GM23338 (cell line): ENCODE measurements around the gene HERC5. TPM values are rescaled to one million over a fixed set of nuclear protein-coding genes. Genes with fewer than 3 reads are reported as not detected.

Experiments
- ATAC-seq: fragments of 200-7000 bp; cut with Tn5 transposase; 3 replicates; pipeline ENCODE4 v1.9.1; 2020
- DNase-seq: peaks from one replicate; pipeline ENCODE4 v3.0.0-alpha.2; 2015; ENCODE audit warnings: low spot score
- H2AFZ ChIP-seq: fragments of 200-600 bp; sonication (generic); 2 replicates; pipeline ENCODE4 v1.8.0; 2016; ENCODE audit warnings: antibody characterized with exemption, mild to moderate bottlenecking, moderate library complexity
- H3F3A ChIP-seq: fragments of 200-600 bp; sonication (generic); replicated peaks from 2 replicates; pipeline ENCODE4 v1.8.0; 2017; ENCODE audit warnings: antibody characterized with exemption, mixed run types, low read depth
- H3K27ac ChIP-seq: fragments of 200-600 bp; sonication (generic); 2 replicates; pipeline ENCODE4 v1.6.1; 2016; ENCODE audit warnings: low read depth
- H3K27me3 ChIP-seq: fragments of 200-600 bp; sonication (generic); 2 replicates; pipeline ENCODE4 v1.8.0; 2016; ENCODE audit warnings: mild to moderate bottlenecking, mixed run types, moderate library complexity; ENCODE audit not compliant: insufficient read depth
- H3K36me3 ChIP-seq: fragments of 200-600 bp; sonication (generic); 2 replicates; pipeline ENCODE4 v1.8.0; 2016; ENCODE audit warnings: mild to moderate bottlenecking; ENCODE audit not compliant: insufficient read depth
- H3K4me1 ChIP-seq: fragments of 200-600 bp; sonication (generic); 2 replicates; pipeline ENCODE4 v1.8.0; 2016; ENCODE audit warnings: mild to moderate bottlenecking, moderate library complexity; ENCODE audit not compliant: insufficient read depth
- H3K4me2 ChIP-seq: fragments of 200-600 bp; sonication (generic); 2 replicates; pipeline ENCODE4 v1.7.1; 2017; ENCODE audit warnings: mixed run types
- H3K4me3 ChIP-seq: fragments of 200-600 bp; sonication (generic); 2 replicates; pipeline ENCODE4 v1.6.1; 2016; ENCODE audit warnings: mixed run types
- H3K79me2 ChIP-seq: fragments of 200-600 bp; sonication (generic); replicated peaks from 2 replicates; pipeline ENCODE4 v1.8.0; 2017; ENCODE audit warnings: mild to moderate bottlenecking; ENCODE audit not compliant: insufficient read depth
- H3K9me2 ChIP-seq: fragments of 200-600 bp; sonication (generic); 2 replicates; pipeline ENCODE4 v1.8.0; 2017; ENCODE audit not compliant: insufficient read depth
- H4K20me1 ChIP-seq: fragments of 200-600 bp; sonication (generic); replicated peaks from 2 replicates; pipeline ENCODE4 v1.8.0; 2017; ENCODE audit warnings: mild to moderate bottlenecking; ENCODE audit not compliant: insufficient read depth
- H3K27ac Mint-ChIP-seq: 2 replicates; pipeline ENCODE4 v1.8.0; 2020; ENCODE audit warnings: inconsistent platforms, mild to moderate bottlenecking, moderate library complexity, mixed read lengths
- H3K27me3 Mint-ChIP-seq: 3 replicates; pipeline ENCODE4 v1.8.0; 2022; ENCODE audit warnings: low read depth, mild to moderate bottlenecking, moderate library complexity, mixed read lengths, inconsistent platforms; ENCODE audit not compliant: insufficient read depth, poor library complexity
- H3K36me3 Mint-ChIP-seq: 3 replicates; pipeline ENCODE4 v1.8.0; 2021; ENCODE audit warnings: low read depth, mild to moderate bottlenecking, inconsistent platforms, moderate library complexity, mixed read lengths
- H3K4me1 Mint-ChIP-seq: 3 replicates; pipeline ENCODE4 v1.8.0; 2020; ENCODE audit warnings: mild to moderate bottlenecking, inconsistent platforms, mixed read lengths
- H3K4me3 Mint-ChIP-seq: 3 replicates; pipeline ENCODE4 v1.8.0; 2021; ENCODE audit warnings: moderate library complexity, mild to moderate bottlenecking, inconsistent platforms, mixed read lengths
- H3K9me3 Mint-ChIP-seq: 3 replicates; pipeline ENCODE4 v1.8.0; 2020; ENCODE audit warnings: moderate library complexity, mild to moderate bottlenecking, inconsistent platforms, mixed read lengths
- ETS1 ChIP-seq: IDR thresholded peaks from 2 replicates; pipeline ENCODE4 v1.6.1; 2016; ENCODE audit warnings: antibody characterized with exemption
- EZH2 ChIP-seq: fragments of 200-600 bp; sonication (generic); IDR thresholded peaks from one replicate; pipeline ENCODE4 v1.8.0; 2017; ENCODE audit warnings: antibody characterized with exemption, mild to moderate bottlenecking, low read depth; ENCODE audit not compliant: unreplicated experiment
- EZH2phosphoT487 ChIP-seq: fragments of 200-600 bp; sonication (generic); IDR thresholded peaks from one replicate; pipeline ENCODE4 v1.8.1; 2018; ENCODE audit warnings: antibody characterized with exemption; ENCODE audit not compliant: unreplicated experiment
- JUNB ChIP-seq: IDR thresholded peaks from one replicate; pipeline ENCODE4 v1.6.1; 2016; ENCODE audit warnings: antibody characterized with exemption; ENCODE audit not compliant: unreplicated experiment
- NANOG ChIP-seq: IDR thresholded peaks from 2 replicates; pipeline ENCODE4 v1.6.1; 2016; ENCODE audit warnings: antibody characterized with exemption, borderline replicate concordance
- POLR2AphosphoS5 ChIP-seq: IDR thresholded peaks from 2 replicates; pipeline ENCODE4 v1.6.1; 2016; ENCODE audit warnings: antibody characterized with exemption, low read depth
- STAT1 ChIP-seq: IDR thresholded peaks from one replicate; pipeline ENCODE4 v1.6.1; 2016; ENCODE audit warnings: antibody characterized with exemption; ENCODE audit not compliant: unreplicated experiment
- ZNF114 ChIP-seq: fragments of 250-450 bp; sonication (Bioruptor Pico); IDR thresholded peaks from 2 replicates; pipeline ENCODE4 v1.5.0; 2020; ENCODE audit warnings: mild to moderate bottlenecking, moderate library complexity
- ZNF331 ChIP-seq: fragments of 250-450 bp; sonication (Bioruptor Pico); IDR thresholded peaks from 2 replicates; pipeline ENCODE4 v1.5.0; 2020; ENCODE audit warnings: low read depth, mild to moderate bottlenecking, moderate library complexity
- ZNF462 ChIP-seq: fragments of 250-450 bp; sonication (Bioruptor Pico); IDR thresholded peaks from 2 replicates; pipeline ENCODE4 v1.5.0; 2020; ENCODE audit warnings: mild to moderate bottlenecking, moderate library complexity
- polyA plus RNA-seq: library from polyadenylated mRNA; unstranded; fragments of >200 nt; fragmentation: Nextera tagmentation; extraction: Ambion mirVana; gene quantifications from 2 replicates; pipeline ENCODE4 v1.2.1, GENCODE V29; 2016
- total RNA-seq: library from RNA; depleted of rRNA; stranded (reverse); fragments of >200 nt; shearing (Covaris generic); gene quantifications from 2 replicates; pipeline ENCODE4 v1.2.3, GENCODE V29; 2014

The HERC5 gene
- total and polyA plus RNA-seq, 2 experiments from 2014 or later: 22.8 to 25.1 TPM

- TF ChIP-seq ZNF462 (CRISPR knock-in tag) (no peak), ETS1 (no peak), POLR2AphosphoS5 (no peak), ZNF114 (CRISPR knock-in tag) (no peak), ZNF331 (CRISPR knock-in tag) (no peak), EZH2phosphoT487 (no peak), STAT1 (no peak), NANOG (no peak), JUNB (no peak)
Observed at GRCh38 chr4:88445252-88445651, 11.7 kb upstream of the HERC5 start (continued).

- Mint-ChIP-seq H3K27me3 (peaks cover 3% of the 10 kb centered on the region), H3K36me3 (peaks cover 15% of the 10 kb centered on the region)
- TF ChIP-seq ZNF462 (CRISPR knock-in tag) (no peak), ZNF331 (CRISPR knock-in tag) (no peak), EZH2 (no peak), POLR2AphosphoS5 (no peak)
Observed at GRCh38 chr4:88446124-88446523, 10.8 kb upstream of the HERC5 start.

More at GRCh38 chr4:88446124-88446523, 10.8 kb upstream of the HERC5 start:
- Mint-ChIP-seq H3K27ac (no peak overlapping the region), H3K4me1 (peaks cover 21% of the 10 kb centered on the region), H3K4me3 (no peak overlapping the region), H3K9me3 (peaks cover 14% of the 10 kb centered on the region)
- Histone ChIP-seq H2AFZ (no peak overlapping the region), H4K20me1 (no peaks in the 10 kb centered on the region), H3K4me1 (peaks cover 16% of the 10 kb centered on the region), H3K4me2 (no peak overlapping the region), H3K9me2 (peaks cover 12% of the 10 kb centered on the region), H3K27me3 (no peaks in the 10 kb centered on the region), H3K36me3 (no peaks in the 10 kb centered on the region), H3K27ac (no peak overlapping the region), H3K4me3 (no peak overlapping the region), H3F3A (no peaks in the 10 kb centered on the region), H3K79me2 (no peaks in the 10 kb centered on the region)
- DNase-seq (peak; percentile 20), ATAC-seq (peak; percentile 23; the same call in 2 of the 3 replicates)
